HepG2 (cell line): ENCODE measurements around the gene MAPK12. TPM values are rescaled to one million over a fixed set of nuclear protein-coding genes. Genes with fewer than 3 reads are reported as not detected.

Source experiments
- ELF4 ChIP-seq: sonication (generic); formaldehyde crosslinking; IDR thresholded peaks from 2 replicates; pipeline ENCODE4 v1.5.0; 2020; ENCODE audit warnings: missing genetic modification reagents, mild to moderate bottlenecking, moderate library complexity, borderline replicate concordance
- GABPB1 ChIP-seq: IDR thresholded peaks from 2 replicates; pipeline ENCODE4 v1.6.1; 2016; ENCODE audit warnings: mild to moderate bottlenecking, missing genetic modification reagents, moderate library complexity, missing compliant biosample characterization
- KAT8 ChIP-seq: IDR thresholded peaks from 2 replicates; pipeline ENCODE4 v1.6.1; 2016; ENCODE audit warnings: missing genetic modification reagents, missing compliant biosample characterization
- KLF13 ChIP-seq: sonication (generic); formaldehyde crosslinking; IDR thresholded peaks from 2 replicates; pipeline ENCODE4 v1.4.0; 2020; ENCODE audit warnings: mild to moderate bottlenecking, missing genetic modification reagents
- KMT2A ChIP-seq: sonication (generic); formaldehyde crosslinking; IDR thresholded peaks from 2 replicates; pipeline ENCODE4 v1.4.0; 2020; ENCODE audit warnings: missing genetic modification reagents
- MYNN ChIP-seq: sonication (generic); formaldehyde crosslinking; IDR thresholded peaks from 2 replicates; pipeline ENCODE4 v1.4.0; 2020; ENCODE audit warnings: mild to moderate bottlenecking, low read depth, missing genetic modification reagents
- NFKB2 ChIP-seq: sonication (generic); formaldehyde crosslinking; IDR thresholded peaks from 2 replicates; pipeline ENCODE4 v1.4.0; 2020; ENCODE audit warnings: missing genetic modification reagents, borderline replicate concordance
- SMYD3 ChIP-seq: sonication (generic); formaldehyde crosslinking; IDR thresholded peaks from 2 replicates; pipeline ENCODE4 v1.8.1; 2023; ENCODE audit warnings: mild to moderate bottlenecking, missing genetic modification reagents
- SRSF4 ChIP-seq: fragments of 200-400 bp; formaldehyde crosslinking; IDR thresholded peaks from one replicate; pipeline ENCODE4 v1.6.1; 2018; ENCODE audit warnings: mild to moderate bottlenecking, low read depth, low read length, moderate library complexity; ENCODE audit not compliant: poor library complexity, severe bottlenecking
- TBX2 ChIP-seq: sonication (generic); formaldehyde crosslinking; IDR thresholded peaks from 2 replicates; pipeline ENCODE4 v1.5.0; 2020; ENCODE audit warnings: missing genetic modification reagents, mild to moderate bottlenecking, borderline replicate concordance
- TCF12 ChIP-seq, 2 experiments: fragments of 450-650 bp in 1 of 2; sonication (generic) in 1 of 2; formaldehyde crosslinking in 1 of 2; IDR thresholded peaks; 2 replicates each; pipeline versions ENCODE4 v1.6.1 to v1.8.0; 2017 to 2022; ENCODE audit warnings: antibody characterized with exemption in 1 of 2, mild to moderate bottlenecking in 1 of 2, missing genetic modification reagents in 1 of 2, moderate library complexity in 1 of 2
- ZNF510 ChIP-seq: sonication (generic); formaldehyde crosslinking; IDR thresholded peaks from 2 replicates; pipeline ENCODE4 v1.4.0; 2020; ENCODE audit warnings: low read depth, mild to moderate bottlenecking, missing genetic modification reagents
- ZNF652 ChIP-seq: IDR thresholded peaks from 2 replicates; pipeline ENCODE4 v1.6.1; 2016; ENCODE audit warnings: low read depth, borderline replicate concordance
- ZNF891 ChIP-seq: sonication (generic); formaldehyde crosslinking; IDR thresholded peaks from 2 replicates; pipeline ENCODE4 v1.5.0; 2020; ENCODE audit warnings: mild to moderate bottlenecking, missing genetic modification reagents
- polyA plus RNA-seq, 8 experiments: library from polyadenylated mRNA; depleted of rRNA in 3 of 8; stranded (reverse) in 7 of 8; unstranded in 1 of 8; fragments of >200 nt; fragmentation: Illumina TruSeq in 4 of 8; extraction: Trizol in 4 of 8; gene quantifications; 2 replicates each; pipeline versions ENCODE4 v1.2.1 to v1.2.3, GENCODE V29; 2011 to 2016; ENCODE audit warnings: low read depth in 4 of 8, missing spikeins in 1 of 8, mixed read lengths in 1 of 8; ENCODE audit not compliant: insufficient read depth in 1 of 8
- total RNA-seq, 5 experiments: library from RNA; depleted of rRNA; stranded (reverse); fragments of >200 nt; fragmentation: Illumina TruSeq; extraction: Trizol; gene quantifications; 2 replicates each; pipeline ENCODE4 v1.2.3, GENCODE V29; 2016; ENCODE audit warnings: low read depth in 1 of 5
- TF ChIP-seq, protein P1 (sequence below), 2 experiments: sonication (generic) in 1 of 2; formaldehyde crosslinking in 1 of 2; IDR thresholded peaks; 2 replicates each; pipeline versions ENCODE4 v1.4.0 to v1.6.1; 2018 to 2020; ENCODE audit warnings: missing genetic modification reagents in 2 of 2, borderline replicate concordance in 1 of 2, low read depth in 1 of 2, mild to moderate bottlenecking in 1 of 2, missing biosample characterization in 1 of 2
- TF ChIP-seq, protein P2 (sequence below): sonication (generic); formaldehyde crosslinking; IDR thresholded peaks from 2 replicates; pipeline ENCODE4 v1.5.0; 2020; ENCODE audit warnings: mild to moderate bottlenecking, missing genetic modification reagents, moderate library complexity
- TF ChIP-seq, protein P3 (sequence below): IDR thresholded peaks from 2 replicates; pipeline ENCODE4 v1.6.1; 2012; ENCODE audit warnings: low read depth, low read length, improper control_type of control experiment
- TF ChIP-seq, protein P4 (sequence below): sonication (generic); formaldehyde crosslinking; IDR thresholded peaks from 2 replicates; pipeline ENCODE4 v1.4.0; 2020; ENCODE audit warnings: missing genetic modification reagents, mild to moderate bottlenecking, borderline replicate concordance

MAPK12 gene
- total and polyA plus RNA-seq, 2 of the 13 experiments (the other 11 are each of a cell fraction or from before 2014, with no cell fraction given) = 22.2 to 23.3 TPM

DNA sequence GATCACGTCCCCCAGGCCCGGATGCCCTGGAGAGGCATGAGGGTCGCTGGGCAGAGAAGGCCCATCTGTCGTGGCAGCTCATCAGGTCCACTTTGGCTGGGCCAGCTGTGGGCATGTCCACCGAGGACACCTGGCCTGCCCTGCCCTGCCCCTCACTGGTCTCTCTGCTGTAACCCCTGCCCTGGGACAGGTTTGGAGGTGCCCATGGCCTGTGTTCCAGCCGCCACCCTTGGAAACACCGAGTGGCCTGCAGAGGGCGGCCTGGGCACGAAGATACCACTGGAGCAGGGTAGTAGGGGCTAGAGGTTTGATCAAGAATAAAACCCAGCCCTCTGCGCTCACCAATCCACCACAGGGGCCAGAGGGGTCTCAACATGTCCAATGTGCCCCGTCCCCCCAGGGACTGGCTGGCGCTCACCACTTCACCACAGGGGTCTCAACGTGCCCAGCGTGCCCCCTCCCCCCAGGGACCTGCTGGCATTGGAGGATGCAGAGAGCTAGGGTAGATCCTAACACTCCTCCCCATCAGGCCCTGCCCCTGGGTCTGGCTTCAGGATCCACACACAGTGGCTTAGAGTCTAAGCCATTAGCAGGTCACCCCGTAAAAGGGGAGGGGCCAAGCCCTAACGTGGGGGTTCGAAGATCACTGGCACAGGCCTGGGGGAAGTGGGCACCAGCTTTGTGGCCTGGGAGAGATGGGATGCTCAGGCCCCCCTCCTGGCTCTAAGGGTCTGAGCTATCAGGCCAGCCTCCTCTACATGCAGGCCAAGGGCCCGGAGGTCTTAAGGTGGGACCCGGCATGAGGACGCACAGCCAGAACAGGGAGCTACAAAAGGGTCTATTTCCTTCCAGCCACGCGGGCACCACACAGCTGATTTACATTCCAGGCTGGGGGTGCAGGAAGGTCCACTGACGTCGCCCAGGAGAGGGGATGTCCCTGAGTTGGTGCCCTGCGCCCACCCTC is 9.1 kb downstream of the MAPK12 start (continued):
- TF ChIP-seq, protein P1, sequence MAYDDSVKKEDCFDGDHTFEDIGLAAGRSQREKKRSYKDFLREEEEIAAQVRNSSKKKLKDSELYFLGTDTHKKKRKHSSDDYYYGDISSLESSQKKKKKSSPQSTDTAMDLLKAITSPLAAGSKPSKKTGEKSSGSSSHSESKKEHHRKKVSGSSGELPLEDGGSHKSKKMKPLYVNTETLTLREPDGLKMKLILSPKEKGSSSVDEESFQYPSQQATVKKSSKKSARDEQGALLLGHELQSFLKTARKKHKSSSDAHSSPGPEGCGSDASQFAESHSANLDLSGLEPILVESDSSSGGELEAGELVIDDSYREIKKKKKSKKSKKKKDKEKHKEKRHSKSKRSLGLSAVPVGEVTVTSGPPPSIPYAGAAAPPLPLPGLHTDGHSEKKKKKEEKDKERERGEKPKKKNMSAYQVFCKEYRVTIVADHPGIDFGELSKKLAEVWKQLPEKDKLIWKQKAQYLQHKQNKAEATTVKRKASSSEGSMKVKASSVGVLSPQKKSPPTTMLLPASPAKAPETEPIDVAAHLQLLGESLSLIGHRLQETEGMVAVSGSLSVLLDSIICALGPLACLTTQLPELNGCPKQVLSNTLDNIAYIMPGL (CRISPR knock-in tag; IDR thresholded peaks at IDR 0.05; ENCODE audit: borderline replicate concordance in 1 of 2, low read depth in 1 of 2) = 0 out of 4 replicates have a peak, but pooled peaks of 1 of the 2 experiments have one; percentile 17
- TF ChIP-seq MYNN (CRISPR knock-in tag) = no peak
- no peak for TF ChIP-seq ELF4 (CRISPR knock-in tag)
- no peak for TF ChIP-seq GABPB1 (CRISPR knock-in tag)
- no peak for TF ChIP-seq KLF13
- TF ChIP-seq ZNF891 = no peak; the same call in 1 of the 2 replicates
- TF ChIP-seq, protein P2, sequence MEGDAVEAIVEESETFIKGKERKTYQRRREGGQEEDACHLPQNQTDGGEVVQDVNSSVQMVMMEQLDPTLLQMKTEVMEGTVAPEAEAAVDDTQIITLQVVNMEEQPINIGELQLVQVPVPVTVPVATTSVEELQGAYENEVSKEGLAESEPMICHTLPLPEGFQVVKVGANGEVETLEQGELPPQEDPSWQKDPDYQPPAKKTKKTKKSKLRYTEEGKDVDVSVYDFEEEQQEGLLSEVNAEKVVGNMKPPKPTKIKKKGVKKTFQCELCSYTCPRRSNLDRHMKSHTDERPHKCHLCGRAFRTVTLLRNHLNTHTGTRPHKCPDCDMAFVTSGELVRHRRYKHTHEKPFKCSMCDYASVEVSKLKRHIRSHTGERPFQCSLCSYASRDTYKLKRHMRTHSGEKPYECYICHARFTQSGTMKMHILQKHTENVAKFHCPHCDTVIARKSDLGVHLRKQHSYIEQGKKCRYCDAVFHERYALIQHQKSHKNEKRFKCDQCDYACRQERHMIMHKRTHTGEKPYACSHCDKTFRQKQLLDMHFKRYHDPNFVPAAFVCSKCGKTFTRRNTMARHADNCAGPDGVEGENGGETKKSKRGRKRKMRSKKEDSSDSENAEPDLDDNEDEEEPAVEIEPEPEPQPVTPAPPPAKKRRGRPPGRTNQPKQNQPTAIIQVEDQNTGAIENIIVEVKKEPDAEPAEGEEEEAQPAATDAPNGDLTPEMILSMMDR = peak; percentile 90
- TF ChIP-seq SRSF4 = no peak
- TF ChIP-seq, protein P3, sequence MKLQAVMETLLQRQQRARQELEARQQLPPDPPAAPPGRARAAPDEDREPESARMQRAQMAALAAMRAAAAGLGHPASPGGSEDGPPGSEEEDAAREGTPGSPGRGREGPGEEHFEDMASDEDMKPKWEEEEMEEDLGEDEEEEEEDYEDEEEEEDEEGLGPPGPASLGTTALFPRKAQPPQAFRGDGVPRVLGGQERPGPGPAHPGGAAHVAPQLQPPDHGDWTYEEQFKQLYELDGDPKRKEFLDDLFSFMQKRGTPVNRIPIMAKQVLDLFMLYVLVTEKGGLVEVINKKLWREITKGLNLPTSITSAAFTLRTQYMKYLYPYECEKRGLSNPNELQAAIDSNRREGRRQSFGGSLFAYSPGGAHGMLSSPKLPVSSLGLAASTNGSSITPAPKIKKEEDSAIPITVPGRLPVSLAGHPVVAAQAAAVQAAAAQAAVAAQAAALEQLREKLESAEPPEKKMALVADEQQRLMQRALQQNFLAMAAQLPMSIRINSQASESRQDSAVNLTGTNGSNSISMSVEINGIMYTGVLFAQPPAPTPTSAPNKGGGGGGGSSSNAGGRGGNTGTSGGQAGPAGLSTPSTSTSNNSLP = no peak
- no peak for TF ChIP-seq SMYD3 (CRISPR knock-in tag)
- no peak for TF ChIP-seq ZNF510 (CRISPR knock-in tag)
- peak; percentile 26; the same call in 1 of the 2 replicates for TF ChIP-seq NFKB2 (CRISPR knock-in tag)
- no peak for TF ChIP-seq TCF12 (IDR thresholded peaks at IDR 0.05)
- no peak for TF ChIP-seq TCF12 (CRISPR knock-in tag; IDR thresholded peaks at IDR 0.05)
- no peak for TF ChIP-seq KMT2A (CRISPR knock-in tag)
- no peak for TF ChIP-seq KAT8 (CRISPR knock-in tag)
- TF ChIP-seq ZNF652 (CRISPR knock-in tag) = no peak
- 0 out of 2 replicates have a peak, but pooled peaks have one; percentile 27 for TF ChIP-seq TBX2 (CRISPR knock-in tag)
- TF ChIP-seq, protein P4, sequence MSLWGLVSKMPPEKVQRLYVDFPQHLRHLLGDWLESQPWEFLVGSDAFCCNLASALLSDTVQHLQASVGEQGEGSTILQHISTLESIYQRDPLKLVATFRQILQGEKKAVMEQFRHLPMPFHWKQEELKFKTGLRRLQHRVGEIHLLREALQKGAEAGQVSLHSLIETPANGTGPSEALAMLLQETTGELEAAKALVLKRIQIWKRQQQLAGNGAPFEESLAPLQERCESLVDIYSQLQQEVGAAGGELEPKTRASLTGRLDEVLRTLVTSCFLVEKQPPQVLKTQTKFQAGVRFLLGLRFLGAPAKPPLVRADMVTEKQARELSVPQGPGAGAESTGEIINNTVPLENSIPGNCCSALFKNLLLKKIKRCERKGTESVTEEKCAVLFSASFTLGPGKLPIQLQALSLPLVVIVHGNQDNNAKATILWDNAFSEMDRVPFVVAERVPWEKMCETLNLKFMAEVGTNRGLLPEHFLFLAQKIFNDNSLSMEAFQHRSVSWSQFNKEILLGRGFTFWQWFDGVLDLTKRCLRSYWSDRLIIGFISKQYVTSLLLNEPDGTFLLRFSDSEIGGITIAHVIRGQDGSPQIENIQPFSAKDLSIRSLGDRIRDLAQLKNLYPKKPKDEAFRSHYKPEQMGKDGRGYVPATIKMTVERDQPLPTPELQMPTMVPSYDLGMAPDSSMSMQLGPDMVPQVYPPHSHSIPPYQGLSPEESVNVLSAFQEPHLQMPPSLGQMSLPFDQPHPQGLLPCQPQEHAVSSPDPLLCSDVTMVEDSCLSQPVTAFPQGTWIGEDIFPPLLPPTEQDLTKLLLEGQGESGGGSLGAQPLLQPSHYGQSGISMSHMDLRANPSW (CRISPR knock-in tag) = no peak
